Neural cell (in vitro differentiated cells): ENCODE measurements around the gene TMC1. TPM values are rescaled to one million over a fixed set of nuclear protein-coding genes. Genes with fewer than 3 reads are reported as not detected.
"Not testable (repeated sequence)": the region's sequence is repeated elsewhere in the genome, so short reads cannot be mapped to it uniquely, and the experiment has no call there.

Experiments used
- H2AFZ ChIP-seq: fragments of 200-600, 300-800 bp; sonication (generic), shearing (Covaris generic); 2 replicates; pipeline ENCODE4 v1.6.0; 2014; ENCODE audit warnings: low read depth, mild to moderate bottlenecking, antibody characterized with exemption, low read length, moderate library complexity
- H3F3A ChIP-seq: fragments of 200-600 bp; shearing (Covaris generic); 2 replicates; pipeline ENCODE4 v1.6.1; 2016; ENCODE audit warnings: mild to moderate bottlenecking, moderate library complexity, mixed read lengths, antibody characterized with exemption, low read length; ENCODE audit not compliant: insufficient read depth, poor library complexity, severe bottlenecking
- H3K27ac ChIP-seq: fragments of 200-600, 300-800 bp; sonication (generic), shearing (Covaris generic); 2 replicates; pipeline ENCODE4 v1.5.1; 2014; ENCODE audit warnings: mild to moderate bottlenecking, low read length, moderate library complexity
- H3K27me3 ChIP-seq: fragments of 300-800, 200-600 bp; sonication (generic), shearing (Covaris generic); 2 replicates; pipeline ENCODE4 v1.6.0; 2014; ENCODE audit warnings: mild to moderate bottlenecking, low read depth, low read length, moderate library complexity; ENCODE audit not compliant: insufficient read depth
- H3K36me3 ChIP-seq: fragments of 300-800, 200-600 bp; sonication (generic), shearing (Covaris generic); 2 replicates; pipeline ENCODE4 v1.5.1; 2014; ENCODE audit warnings: mild to moderate bottlenecking, antibody characterized with exemption, low read length, moderate library complexity; ENCODE audit not compliant: insufficient read depth
- H3K4me2 ChIP-seq: fragments of 300-800, 200-600 bp; sonication (generic), shearing (Covaris generic); 2 replicates; pipeline ENCODE4 v1.6.0; 2014; ENCODE audit warnings: mild to moderate bottlenecking, low read length
- H3K4me3 ChIP-seq: fragments of 300-800, 200-600 bp; sonication (generic), shearing (Covaris generic); 2 replicates; pipeline ENCODE4 v1.5.1; 2014; ENCODE audit warnings: mild to moderate bottlenecking, low read length, moderate library complexity
- H3K79me2 ChIP-seq: fragments of 200-600 bp; shearing (Covaris generic); replicated peaks from 2 replicates; pipeline ENCODE4 v1.6.0; 2014; ENCODE audit warnings: mild to moderate bottlenecking, low read length, moderate library complexity; ENCODE audit not compliant: insufficient read depth
- H3K9ac ChIP-seq: fragments of 300-800, 200-600 bp; sonication (generic), shearing (Covaris generic); 2 replicates; pipeline ENCODE4 v1.6.1; 2016; ENCODE audit warnings: mild to moderate bottlenecking, low read length, mixed read lengths
- H3K9me2 ChIP-seq: fragments of 200-600 bp; shearing (Covaris generic); 2 replicates; pipeline ENCODE4 v1.6.1; 2016; ENCODE audit warnings: mild to moderate bottlenecking, low read length, mixed read lengths; ENCODE audit not compliant: insufficient read depth
- H3K9me3 ChIP-seq: fragments of 200-600, 300-800 bp; sonication (generic), shearing (Covaris generic); 2 replicates; pipeline ENCODE4 v1.6.1; 2016; ENCODE audit warnings: mild to moderate bottlenecking, mixed run types, low read length, moderate library complexity, mixed read lengths
- H4K20me1 ChIP-seq: fragments of 200-600 bp; shearing (Covaris generic); 2 replicates; pipeline ENCODE4 v1.6.1; 2016; ENCODE audit warnings: mild to moderate bottlenecking, mixed run types; ENCODE audit not compliant: insufficient read depth
- EP300 ChIP-seq: fragments of 450-650 bp; conservative IDR thresholded peaks from 2 replicates; pipeline ENCODE4 v1.6.1; 2014; ENCODE audit warnings: antibody characterized with exemption, mild to moderate bottlenecking, moderate library complexity; ENCODE audit not compliant: poor library complexity, severe bottlenecking
- EZH2 ChIP-seq: fragments of 200-600, 300-800 bp; shearing (Covaris generic), sonication (generic); IDR thresholded peaks from 2 replicates; pipeline ENCODE4 v1.6.1; 2014; ENCODE audit warnings: antibody characterized with exemption, low read length, borderline replicate concordance, mild to moderate bottlenecking; ENCODE audit not compliant: insufficient read depth, poor library complexity, severe bottlenecking
- MXI1 ChIP-seq: fragments of 450-650 bp; conservative IDR thresholded peaks from 2 replicates; pipeline ENCODE4 v1.6.1; 2014; ENCODE audit warnings: antibody characterized with exemption, mild to moderate bottlenecking; ENCODE audit not compliant: poor library complexity, severe bottlenecking
- POLR2AphosphoS5 ChIP-seq: IDR thresholded peaks from 2 replicates; pipeline ENCODE4 v1.6.1; 2012
- RAD21 ChIP-seq: fragments of 450-650 bp; conservative IDR thresholded peaks from 2 replicates; pipeline ENCODE4 v1.6.1; 2014; ENCODE audit warnings: antibody characterized with exemption, mild to moderate bottlenecking, moderate library complexity
- SMC3 ChIP-seq: fragments of 450-650 bp; conservative IDR thresholded peaks from 2 replicates; pipeline ENCODE4 v1.6.1; 2014; ENCODE audit warnings: antibody characterized with exemption, mild to moderate bottlenecking, moderate library complexity; ENCODE audit not compliant: poor library complexity
- TAF1 ChIP-seq: IDR thresholded peaks from 2 replicates; pipeline ENCODE4 v1.6.1; 2012; ENCODE audit warnings: low read depth
- polyA plus RNA-seq: library from polyadenylated mRNA; depleted of rRNA; stranded (reverse); fragments of >200 nt; gene quantifications from 2 replicates; pipeline ENCODE4 v1.2.3, GENCODE V29; 2014
- TF ChIP-seq, protein P1 (sequence below): IDR thresholded peaks from 2 replicates; pipeline ENCODE4 v1.6.1; 2012; ENCODE audit warnings: borderline replicate concordance
- TF ChIP-seq, protein P2 (sequence below): fragments of 450-650 bp; IDR thresholded peaks from 2 replicates; pipeline ENCODE4 v1.5.1; 2014; ENCODE audit warnings: antibody characterized with exemption, mild to moderate bottlenecking, moderate library complexity; ENCODE audit not compliant: poor library complexity, severe bottlenecking

The TMC1 gene
- polyA plus RNA-seq, 1 donor from 2014 or later = not detected

DNA sequence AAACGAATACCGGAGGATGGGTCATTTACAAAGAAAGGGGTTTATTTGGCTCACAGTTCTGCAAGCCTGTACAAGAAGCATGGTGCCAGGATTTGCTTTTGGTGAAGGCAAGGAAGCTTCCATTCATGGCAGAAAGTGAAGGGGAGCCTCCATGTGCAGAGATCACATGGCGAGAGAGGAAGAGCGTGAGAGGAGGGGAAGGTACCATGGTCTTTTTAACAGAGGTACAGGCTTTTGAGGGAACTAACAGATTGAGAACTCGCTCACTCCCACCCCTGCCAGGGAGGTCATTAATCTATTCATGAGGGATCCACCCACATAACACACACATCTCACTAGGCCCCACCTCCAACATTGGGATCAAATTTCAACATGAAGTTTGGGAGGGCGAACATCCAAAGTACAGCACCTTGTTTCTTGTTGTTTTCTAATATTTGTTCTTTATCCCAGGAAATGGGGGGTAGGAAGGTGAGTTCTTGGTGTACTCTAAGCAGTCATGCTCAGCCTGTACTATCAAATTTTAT lies 18.5 kb downstream of the TMC1 start:
- no peaks in the 10 kb centered on the region for H3K9me2 ChIP-seq
- no peak overlapping the region for H3K9ac ChIP-seq
- H4K20me1 ChIP-seq = no peaks in the 10 kb centered on the region
- H3K4me3 ChIP-seq = no peak overlapping the region
- H3K4me2 ChIP-seq = no peak overlapping the region
- no peaks in the 10 kb centered on the region for H3K27me3 ChIP-seq
- peaks cover 9% of the 10 kb centered on the region for H3K9me3 ChIP-seq
- no peak overlapping the region for H2AFZ ChIP-seq
- no peak overlapping the region for H3K27ac ChIP-seq
- no peaks in the 10 kb centered on the region for H3K36me3 ChIP-seq
- no peaks in the 10 kb centered on the region for H3K79me2 ChIP-seq
- no peaks in the 10 kb centered on the region for H3F3A ChIP-seq
- no peak for TF ChIP-seq MXI1
- no peak for TF ChIP-seq EP300
- no peak for TF ChIP-seq SMC3
- TF ChIP-seq TAF1 = no peak
- no peak for TF ChIP-seq EZH2
- TF ChIP-seq, protein P1, sequence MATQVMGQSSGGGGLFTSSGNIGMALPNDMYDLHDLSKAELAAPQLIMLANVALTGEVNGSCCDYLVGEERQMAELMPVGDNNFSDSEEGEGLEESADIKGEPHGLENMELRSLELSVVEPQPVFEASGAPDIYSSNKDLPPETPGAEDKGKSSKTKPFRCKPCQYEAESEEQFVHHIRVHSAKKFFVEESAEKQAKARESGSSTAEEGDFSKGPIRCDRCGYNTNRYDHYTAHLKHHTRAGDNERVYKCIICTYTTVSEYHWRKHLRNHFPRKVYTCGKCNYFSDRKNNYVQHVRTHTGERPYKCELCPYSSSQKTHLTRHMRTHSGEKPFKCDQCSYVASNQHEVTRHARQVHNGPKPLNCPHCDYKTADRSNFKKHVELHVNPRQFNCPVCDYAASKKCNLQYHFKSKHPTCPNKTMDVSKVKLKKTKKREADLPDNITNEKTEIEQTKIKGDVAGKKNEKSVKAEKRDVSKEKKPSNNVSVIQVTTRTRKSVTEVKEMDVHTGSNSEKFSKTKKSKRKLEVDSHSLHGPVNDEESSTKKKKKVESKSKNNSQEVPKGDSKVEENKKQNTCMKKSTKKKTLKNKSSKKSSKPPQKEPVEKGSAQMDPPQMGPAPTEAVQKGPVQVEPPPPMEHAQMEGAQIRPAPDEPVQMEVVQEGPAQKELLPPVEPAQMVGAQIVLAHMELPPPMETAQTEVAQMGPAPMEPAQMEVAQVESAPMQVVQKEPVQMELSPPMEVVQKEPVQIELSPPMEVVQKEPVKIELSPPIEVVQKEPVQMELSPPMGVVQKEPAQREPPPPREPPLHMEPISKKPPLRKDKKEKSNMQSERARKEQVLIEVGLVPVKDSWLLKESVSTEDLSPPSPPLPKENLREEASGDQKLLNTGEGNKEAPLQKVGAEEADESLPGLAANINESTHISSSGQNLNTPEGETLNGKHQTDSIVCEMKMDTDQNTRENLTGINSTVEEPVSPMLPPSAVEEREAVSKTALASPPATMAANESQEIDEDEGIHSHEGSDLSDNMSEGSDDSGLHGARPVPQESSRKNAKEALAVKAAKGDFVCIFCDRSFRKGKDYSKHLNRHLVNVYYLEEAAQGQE = no peak
- TF ChIP-seq POLR2AphosphoS5 = no peak
- TF ChIP-seq, protein P2, sequence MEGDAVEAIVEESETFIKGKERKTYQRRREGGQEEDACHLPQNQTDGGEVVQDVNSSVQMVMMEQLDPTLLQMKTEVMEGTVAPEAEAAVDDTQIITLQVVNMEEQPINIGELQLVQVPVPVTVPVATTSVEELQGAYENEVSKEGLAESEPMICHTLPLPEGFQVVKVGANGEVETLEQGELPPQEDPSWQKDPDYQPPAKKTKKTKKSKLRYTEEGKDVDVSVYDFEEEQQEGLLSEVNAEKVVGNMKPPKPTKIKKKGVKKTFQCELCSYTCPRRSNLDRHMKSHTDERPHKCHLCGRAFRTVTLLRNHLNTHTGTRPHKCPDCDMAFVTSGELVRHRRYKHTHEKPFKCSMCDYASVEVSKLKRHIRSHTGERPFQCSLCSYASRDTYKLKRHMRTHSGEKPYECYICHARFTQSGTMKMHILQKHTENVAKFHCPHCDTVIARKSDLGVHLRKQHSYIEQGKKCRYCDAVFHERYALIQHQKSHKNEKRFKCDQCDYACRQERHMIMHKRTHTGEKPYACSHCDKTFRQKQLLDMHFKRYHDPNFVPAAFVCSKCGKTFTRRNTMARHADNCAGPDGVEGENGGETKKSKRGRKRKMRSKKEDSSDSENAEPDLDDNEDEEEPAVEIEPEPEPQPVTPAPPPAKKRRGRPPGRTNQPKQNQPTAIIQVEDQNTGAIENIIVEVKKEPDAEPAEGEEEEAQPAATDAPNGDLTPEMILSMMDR = no peak
- no peak for TF ChIP-seq RAD21

DNA sequence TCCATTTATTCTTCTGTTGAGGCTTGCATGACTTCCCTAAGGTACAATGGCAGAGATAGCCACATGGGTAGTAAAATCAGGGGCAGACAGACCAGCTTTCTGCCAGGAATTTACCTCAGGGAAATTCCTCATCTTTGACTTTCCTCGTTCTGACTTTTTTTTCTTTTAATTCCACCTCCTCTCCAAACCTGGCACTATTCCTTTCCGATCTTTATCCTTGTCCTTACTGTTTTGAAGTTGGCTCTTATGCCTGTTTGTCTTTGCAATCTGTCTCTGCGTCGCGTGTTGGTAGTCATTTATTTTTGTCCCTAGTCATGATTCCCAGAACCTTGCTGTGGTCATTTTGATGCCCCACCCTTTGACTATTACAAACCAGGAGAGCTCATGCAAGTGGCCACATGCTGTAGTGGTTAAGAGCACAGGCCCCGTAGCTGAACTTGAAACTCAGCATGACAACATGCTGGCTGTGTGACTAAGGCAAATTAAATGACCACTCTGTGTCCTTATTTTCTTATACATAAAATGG lies 19.0 kb downstream of the TMC1 start:
- H3K79me2 ChIP-seq = no peaks in the 10 kb centered on the region
- no peaks in the 10 kb centered on the region for H3F3A ChIP-seq
- no peak overlapping the region for H3K4me2 ChIP-seq
- no peak overlapping the region for H3K4me3 ChIP-seq
- peaks cover 9% of the 10 kb centered on the region for H3K9me3 ChIP-seq
- no peak overlapping the region for H3K27ac ChIP-seq
- H4K20me1 ChIP-seq = no peaks in the 10 kb centered on the region
- no peak overlapping the region for H3K9ac ChIP-seq
- H3K27me3 ChIP-seq = no peaks in the 10 kb centered on the region
- H2AFZ ChIP-seq = no peak overlapping the region
- TF ChIP-seq RAD21 = no peak
- TF ChIP-seq POLR2AphosphoS5 = no peak
- TF ChIP-seq, protein P1 = no peak
- TF ChIP-seq TAF1 = no peak
- TF ChIP-seq EZH2 = no peak
- TF ChIP-seq SMC3 = no peak
- TF ChIP-seq EP300 = no peak
- TF ChIP-seq MXI1 = no peak
- TF ChIP-seq, protein P2 = no peak
- H3K9me2 ChIP-seq = no peaks in the 10 kb centered on the region
- H3K36me3 ChIP-seq = no peaks in the 10 kb centered on the region

DNA sequence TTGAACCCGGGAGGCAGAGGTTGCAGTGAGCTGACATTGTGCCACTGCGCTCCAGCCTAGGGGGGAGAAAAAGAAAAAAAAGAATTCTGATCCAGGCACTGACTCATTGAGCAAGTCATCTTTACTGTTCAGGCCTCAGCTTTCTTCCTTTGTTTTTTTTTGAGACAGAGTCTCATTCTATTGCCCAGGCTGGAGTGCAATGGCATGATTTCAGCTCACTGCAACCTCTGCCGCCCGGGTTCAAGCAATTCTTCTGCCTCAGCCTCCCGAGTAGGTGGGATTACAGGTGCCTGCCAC lies 21.1 kb downstream of the TMC1 start:
- not testable (repeated sequence) for H3K4me3 ChIP-seq, H3K27ac ChIP-seq, H3K79me2 ChIP-seq, H3K9ac ChIP-seq, H3K9me2 ChIP-seq, H3F3A ChIP-seq, H3K9me3 ChIP-seq, H3K36me3 ChIP-seq, H3K27me3 ChIP-seq, H3K4me2 ChIP-seq, H4K20me1 ChIP-seq, H2AFZ ChIP-seq
